ENCODE results near the gene CTDSPL.
"Not testable (repeated sequence)": the region's sequence is repeated elsewhere in the genome, so short reads cannot be mapped to it uniquely, and the experiment has no call there.

Gene CTDSPL

GRCh38 chr3:37861620-37862041 is at the start of gene CTDSPL:
Gene CTDSPL (plus strand): TSS chr3:37861880. CDS start chr3:37862200, 320 bp downstream.
- TF ChIP-seq POLR2A (IDR thresholded peaks at IDR 0.05; ENCODE audit: low read length) (no peak), GATA1 (IDR thresholded peaks at IDR 0.05; ENCODE audit: low read depth, low read length) (no peak)
- DNase-seq = peak; percentile 32 to 56

DNA sequence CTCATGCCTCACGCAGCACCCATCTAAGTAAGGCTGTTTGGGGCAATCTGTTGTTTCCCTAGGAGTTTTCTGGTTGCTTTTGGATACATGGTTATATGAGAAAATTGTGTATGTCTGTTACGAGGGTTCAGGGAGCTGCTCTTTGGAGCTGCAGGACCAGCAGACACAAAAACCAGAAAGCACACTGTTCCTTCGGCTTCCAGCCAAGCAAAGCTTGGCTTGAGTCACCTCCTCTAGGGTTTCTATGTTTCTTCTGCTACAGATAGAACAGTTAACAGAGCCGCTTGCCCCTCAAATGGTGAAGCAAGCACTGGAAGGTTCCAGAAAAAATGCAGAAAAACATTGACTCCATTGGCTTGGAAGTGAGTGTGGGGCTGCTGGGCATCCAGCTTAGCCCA is 49.2 kb upstream of the CTDSPL start:
- no peak for DNase-seq
- TF ChIP-seq POLR2A (IDR thresholded peaks at IDR 0.05; ENCODE audit: low read length) = no peak
- TF ChIP-seq GATA1 (IDR thresholded peaks at IDR 0.05; ENCODE audit: low read depth, low read length) = no peak

DNA sequence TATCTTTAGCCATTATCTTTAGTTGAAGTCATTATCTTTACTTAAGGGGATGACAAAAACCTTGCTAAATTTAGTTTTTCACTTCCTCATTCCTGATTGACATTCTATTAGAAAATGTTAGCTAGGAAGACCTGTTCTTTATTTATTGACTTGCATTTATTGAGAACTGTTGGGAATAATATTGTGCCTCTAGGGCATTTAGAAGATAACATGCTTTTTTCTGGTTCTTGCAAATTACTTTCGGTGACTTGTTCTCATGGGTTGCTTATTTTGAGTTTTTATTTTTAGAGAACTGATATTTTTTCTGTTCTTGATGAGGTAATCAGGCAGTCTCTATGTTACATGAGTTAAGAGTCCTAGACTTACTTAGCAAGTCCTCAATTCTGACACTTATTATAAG is 48.3 kb upstream of the CTDSPL start:
- DNase-seq = no peak
- no peak for TF ChIP-seq GATA1 (IDR thresholded peaks at IDR 0.05; ENCODE audit: low read depth, low read length)
- TF ChIP-seq POLR2A (IDR thresholded peaks at IDR 0.05; ENCODE audit: low read length) = no peak

GRCh38 chr3:37814547-37814946 is 47.1 kb upstream of the CTDSPL start:
- no peak for DNase-seq
- TF ChIP-seq GATA1 (IDR thresholded peaks at IDR 0.05; ENCODE audit: low read depth, low read length) (no peak), POLR2A (IDR thresholded peaks at IDR 0.05; ENCODE audit: low read length) (no peak)

- DNase-seq = not testable (repeated sequence)
Observed at GRCh38 chr3:37815156-37815555, 46.5 kb upstream of the CTDSPL start.

DNA sequence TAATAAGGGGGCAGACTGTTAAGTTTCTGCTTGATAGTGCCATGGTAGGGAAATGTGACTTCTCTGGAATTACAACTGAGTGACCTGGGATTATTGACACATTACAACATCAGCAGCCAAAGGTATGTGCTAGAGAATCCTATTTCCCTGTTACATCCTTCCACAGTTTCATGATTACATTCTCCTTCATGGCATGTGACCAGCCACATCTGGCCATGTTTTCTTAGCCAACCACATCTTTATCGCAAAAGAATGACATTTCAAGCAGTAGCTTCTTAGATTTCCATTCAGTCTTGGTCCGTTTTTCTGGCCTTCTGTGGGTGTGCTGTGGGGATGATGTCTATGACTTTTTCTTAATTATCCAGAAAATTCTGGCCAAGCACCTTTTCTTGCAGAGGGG is 45.4 kb upstream of the CTDSPL start:
- no peak for DNase-seq
- TF ChIP-seq GATA1 (IDR thresholded peaks at IDR 0.05; ENCODE audit: low read depth, low read length) (no peak), POLR2A (IDR thresholded peaks at IDR 0.05; ENCODE audit: low read length) (no peak)

DNA sequence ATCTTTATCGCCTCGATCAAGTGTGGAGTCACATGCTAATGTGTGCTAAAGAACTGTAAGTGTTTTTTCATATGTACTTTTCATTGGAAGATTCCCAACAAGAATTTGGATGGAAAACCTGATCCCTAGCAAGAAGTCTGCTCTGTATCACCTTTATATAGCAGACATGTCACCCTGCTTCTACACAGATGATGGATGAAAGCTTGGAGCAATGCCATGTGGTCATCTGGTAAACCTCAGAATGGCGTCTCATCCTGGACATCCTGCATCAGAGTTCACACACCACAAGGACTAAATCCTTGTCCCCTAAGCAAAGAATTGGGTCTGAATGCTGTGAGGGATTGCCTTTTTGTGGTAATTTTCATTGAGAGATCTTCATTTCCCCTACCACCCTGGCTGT is 42.1 kb upstream of the CTDSPL start:
- DNase-seq = no peak
- no peak for TF ChIP-seq POLR2A (IDR thresholded peaks at IDR 0.05; ENCODE audit: low read length)
- TF ChIP-seq GATA1 (IDR thresholded peaks at IDR 0.05; ENCODE audit: low read depth, low read length) = no peak

DNA sequence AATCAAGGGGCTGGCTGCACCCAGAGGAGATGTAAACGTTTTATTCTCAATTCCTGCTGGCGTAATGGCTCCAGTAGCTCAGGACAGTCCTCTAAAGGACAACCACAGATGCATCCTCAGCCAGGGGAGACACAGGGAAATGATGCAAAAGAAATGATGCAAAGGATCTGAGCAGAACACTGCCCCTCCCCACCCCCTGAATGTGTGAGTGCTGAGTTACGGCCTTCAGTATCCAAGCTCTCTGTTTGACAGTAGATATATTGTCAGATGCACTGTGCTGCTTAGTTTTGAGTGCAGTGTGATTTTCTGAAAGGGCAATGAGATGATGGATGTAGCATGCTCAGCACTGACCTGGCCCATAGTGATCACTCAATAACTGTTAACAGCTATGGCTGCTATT is 41.4 kb upstream of the CTDSPL start:
- TF ChIP-seq GATA1 (IDR thresholded peaks at IDR 0.05; ENCODE audit: low read depth, low read length) (no peak), POLR2A (IDR thresholded peaks at IDR 0.05; ENCODE audit: low read length) (no peak)
- no peak for DNase-seq

GRCh38 chr3:37823189-37823588 is 38.5 kb upstream of the CTDSPL start:
- no peak for TF ChIP-seq GATA1 (IDR thresholded peaks at IDR 0.05; ENCODE audit: low read depth, low read length)
- no peak for TF ChIP-seq POLR2A (IDR thresholded peaks at IDR 0.05; ENCODE audit: low read length)
- DNase-seq = no peak

DNA sequence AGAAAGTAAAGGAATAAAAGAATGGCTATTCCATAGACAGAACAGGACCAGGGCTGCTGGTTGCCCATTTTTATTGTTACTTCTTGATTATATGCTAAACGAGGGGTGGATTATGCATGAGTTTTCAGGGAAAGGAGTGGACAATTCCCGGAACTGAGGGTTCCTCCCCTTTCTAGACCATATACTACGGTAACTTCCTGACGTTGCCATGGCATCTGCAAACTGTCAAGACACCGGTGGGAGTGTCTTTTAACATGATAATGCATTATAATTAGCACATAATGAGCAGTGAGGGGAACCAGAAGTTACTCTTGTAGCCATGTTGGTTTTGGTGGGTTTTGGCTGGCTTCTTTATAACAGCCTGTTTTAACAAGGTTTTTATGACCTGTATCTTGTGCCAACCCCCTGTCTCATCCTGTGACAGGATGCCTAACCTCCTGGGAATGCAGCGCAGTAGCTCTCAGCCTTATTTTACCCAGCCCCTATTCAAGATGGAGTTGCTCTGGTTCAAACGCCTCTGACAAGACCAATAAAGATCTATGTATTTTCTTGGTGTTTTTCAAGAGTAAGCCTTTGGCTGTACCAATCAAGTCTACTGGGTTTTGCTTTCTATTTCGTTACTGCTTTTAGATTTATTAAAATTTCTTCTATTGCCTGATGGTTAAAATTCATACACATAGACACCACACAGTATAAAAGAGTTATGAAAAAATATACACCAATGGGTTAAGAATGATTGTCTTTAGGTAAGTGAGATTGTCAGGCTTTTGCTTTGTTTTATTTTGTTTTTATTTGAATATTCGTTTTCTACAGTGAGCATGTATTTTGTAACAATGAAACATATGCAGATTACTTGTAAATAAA is 37.4 kb upstream of the CTDSPL start:
- no peak for TF ChIP-seq POLR2A (IDR thresholded peaks at IDR 0.05; ENCODE audit: low read length)
- no peak for TF ChIP-seq GATA1 (IDR thresholded peaks at IDR 0.05; ENCODE audit: low read depth, low read length)
- DNase-seq = no peak

- TF ChIP-seq GATA1 (IDR thresholded peaks at IDR 0.05; ENCODE audit: low read depth, low read length) = no peak
- TF ChIP-seq POLR2A (IDR thresholded peaks at IDR 0.05; ENCODE audit: low read length) = no peak
- DNase-seq = no peak
Observed at GRCh38 chr3:37824954-37825328, 36.7 kb upstream of the CTDSPL start.

DNA sequence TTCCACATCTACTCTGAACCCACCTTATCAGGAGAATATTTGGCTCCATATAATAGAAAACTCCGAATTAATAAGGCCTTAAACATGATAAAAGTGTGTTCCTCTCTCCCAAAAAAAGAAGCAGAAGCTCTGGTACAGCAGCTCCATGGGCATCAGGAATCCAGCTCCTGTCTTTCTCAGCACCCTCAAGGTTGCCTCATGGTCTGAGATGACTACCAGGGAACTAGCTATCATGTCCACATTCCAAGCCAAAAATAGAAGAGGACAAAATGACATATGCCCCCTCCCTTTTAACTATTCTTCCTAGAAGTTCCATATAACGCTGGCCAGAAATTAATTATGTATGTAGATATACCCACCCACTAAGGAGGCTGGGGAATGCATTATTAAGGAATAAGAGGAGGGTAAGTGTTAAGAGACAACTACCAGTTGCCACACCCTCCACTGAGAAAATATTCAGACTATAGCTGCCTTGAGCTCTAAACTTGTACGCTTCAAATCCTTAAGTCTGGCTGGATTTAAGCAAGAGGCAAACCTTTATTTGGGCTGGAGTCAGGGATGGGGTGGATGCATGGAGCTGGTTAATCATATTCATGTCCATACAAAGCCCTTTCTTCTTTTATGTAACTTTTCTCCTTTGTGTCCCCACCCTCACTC is 35.8 kb upstream of the CTDSPL start:
- no peak for DNase-seq
- TF ChIP-seq POLR2A (IDR thresholded peaks at IDR 0.05; ENCODE audit: low read length) (no peak), GATA1 (IDR thresholded peaks at IDR 0.05; ENCODE audit: low read depth, low read length) (no peak)

GRCh38 chr3:37826502-37826901 is 35.2 kb upstream of the CTDSPL start:
- no peak for DNase-seq
- TF ChIP-seq GATA1 (IDR thresholded peaks at IDR 0.05; ENCODE audit: low read depth, low read length) (no peak), POLR2A (IDR thresholded peaks at IDR 0.05; ENCODE audit: low read length) (no peak)

GRCh38 chr3:37826933-37827332 is 34.7 kb upstream of the CTDSPL start:
- TF ChIP-seq GATA1 (IDR thresholded peaks at IDR 0.05; ENCODE audit: low read depth, low read length) (no peak), POLR2A (IDR thresholded peaks at IDR 0.05; ENCODE audit: low read length) (no peak)
- no peak for DNase-seq

- TF ChIP-seq POLR2A (IDR thresholded peaks at IDR 0.05; ENCODE audit: low read length) (no peak), GATA1 (IDR thresholded peaks at IDR 0.05; ENCODE audit: low read depth, low read length) (no peak)
Observed at GRCh38 chr3:37832480-37832879, 29.2 kb upstream of the CTDSPL start.

More at GRCh38 chr3:37832480-37832879, 29.2 kb upstream of the CTDSPL start:
- no peak for DNase-seq
